HS-5 (cell line): ENCODE data around the gene ECHDC1.
A peak's percentile ranks its signal among the peaks of the same experiment; 100 is the strongest.
"Not testable (repeated sequence)": the region's sequence is repeated elsewhere in the genome, so short reads cannot be mapped to it uniquely, and the experiment has no call there.

Experiments
- DNase-seq: peaks from one replicate; pipeline ENCODE4 v3.0.0-alpha.2; 2012; ENCODE audit warnings: low read depth

Gene ECHDC1

DNA sequence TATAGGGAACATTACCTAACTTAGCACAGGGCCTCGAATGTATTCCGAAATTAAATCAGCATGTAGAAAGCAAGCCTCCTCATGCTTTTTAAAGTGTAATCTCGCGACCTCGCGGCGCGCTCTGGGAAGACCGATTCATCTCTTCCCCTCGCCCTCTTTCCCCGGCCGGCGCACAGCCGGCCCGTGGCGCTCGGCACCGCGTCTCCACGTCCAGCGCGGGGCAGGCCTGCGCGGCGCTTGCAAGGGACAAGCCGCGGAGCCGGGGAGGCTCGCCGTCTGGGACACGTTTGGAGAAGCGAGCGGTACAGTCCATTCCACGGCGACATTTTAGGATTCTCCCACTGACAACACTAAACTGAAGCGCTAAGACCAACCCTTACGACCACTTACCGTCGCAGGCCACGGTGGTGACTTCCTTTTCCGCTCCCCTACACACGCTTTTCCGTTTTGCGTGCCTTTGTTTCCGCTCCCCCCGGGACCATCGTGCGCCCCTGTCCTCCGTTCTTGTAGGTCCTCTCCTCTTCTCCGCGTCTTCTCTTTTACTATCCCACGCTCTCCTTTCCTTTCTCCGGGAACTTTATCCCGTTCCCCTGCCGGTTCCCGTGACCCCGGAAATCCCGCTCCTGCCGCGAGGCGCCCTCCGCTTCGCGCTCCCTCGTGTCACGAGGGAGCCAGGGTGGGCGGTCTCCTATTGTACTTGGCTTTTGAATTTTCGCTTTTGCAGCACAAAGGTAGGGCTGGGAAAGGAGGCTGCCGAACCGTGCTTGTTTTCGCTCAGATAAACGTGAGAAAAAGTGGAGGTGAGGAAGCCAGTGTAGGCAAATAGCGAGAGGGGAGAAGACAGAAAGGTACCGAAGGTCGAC lies at the start of gene ECHDC1:
TSS of gene ECHDC1 (minus strand) at position 664 of the 863 bp plus-strand sequence. CDS start 12,581 bp downstream, outside the sequence.
- peak; percentile 57 for DNase-seq

GRCh38 chr6:127392301-127392700 lies 48.9 kb upstream of the ECHDC1 start:
- no peak for DNase-seq

DNA sequence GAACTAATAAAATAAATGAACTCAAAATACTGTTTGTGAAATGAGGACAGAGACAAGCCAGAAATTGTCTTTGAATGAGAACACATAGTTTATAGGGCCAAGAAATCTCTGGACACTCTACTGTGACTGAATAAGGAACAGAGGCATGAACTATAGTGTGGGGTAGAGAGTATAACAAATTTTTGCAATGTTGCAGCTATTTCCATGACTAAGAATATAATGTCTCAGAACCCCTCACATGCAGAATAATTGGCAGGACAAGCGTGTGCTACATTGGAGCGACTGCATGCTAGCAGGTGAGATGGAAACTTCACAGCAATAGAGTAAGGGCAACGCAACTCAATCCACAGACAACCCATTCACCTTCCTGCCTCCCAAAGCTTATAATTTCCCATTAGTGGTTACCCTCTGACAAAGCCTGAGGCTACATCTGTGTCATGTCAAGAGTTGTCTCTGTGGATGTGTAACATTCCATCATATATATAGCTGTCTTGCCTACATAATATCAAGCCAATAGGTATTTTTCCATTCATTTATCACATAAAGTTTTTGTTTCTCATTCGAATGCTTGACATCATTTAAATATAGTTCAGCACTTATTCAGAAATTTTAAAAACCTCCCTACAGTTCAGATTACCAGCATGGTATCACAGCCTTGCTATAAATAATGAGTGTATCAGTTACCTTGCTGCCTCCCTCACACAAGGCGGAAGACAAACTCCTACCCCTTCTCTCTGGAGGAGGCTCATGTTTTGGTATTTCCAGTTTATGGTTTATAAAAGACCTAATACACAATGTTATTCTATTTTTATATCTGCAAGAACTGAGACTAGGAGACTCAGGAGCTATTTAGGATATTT lies 47.9 kb upstream of the ECHDC1 start:
- no peak for DNase-seq

DNA sequence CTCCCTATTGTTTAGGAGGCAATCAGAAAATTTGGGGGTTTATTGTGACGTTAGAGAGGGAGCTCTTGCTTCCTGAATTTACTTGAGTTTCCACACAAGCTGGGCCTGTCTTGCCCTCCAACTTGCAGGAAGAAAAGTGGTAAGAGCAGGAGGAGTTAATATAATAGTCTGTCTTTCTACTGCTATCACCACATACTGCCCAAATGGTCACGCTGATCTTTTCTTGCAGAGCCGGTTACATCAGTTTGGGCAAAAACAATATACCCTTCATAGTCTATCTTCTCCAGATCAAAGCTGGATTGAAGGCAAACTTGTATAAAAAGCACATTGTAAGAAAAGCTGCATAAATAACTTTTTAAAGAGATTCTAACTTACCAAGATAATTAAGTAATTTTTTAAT lies 46.3 kb upstream of the ECHDC1 start:
- DNase-seq = no peak

GRCh38 chr6:127385668-127386430 lies 42.4 kb upstream of the ECHDC1 start:
- no peak for DNase-seq

GRCh38 chr6:127384848-127385247 lies 41.4 kb upstream of the ECHDC1 start:
- not testable (repeated sequence) for DNase-seq

DNA sequence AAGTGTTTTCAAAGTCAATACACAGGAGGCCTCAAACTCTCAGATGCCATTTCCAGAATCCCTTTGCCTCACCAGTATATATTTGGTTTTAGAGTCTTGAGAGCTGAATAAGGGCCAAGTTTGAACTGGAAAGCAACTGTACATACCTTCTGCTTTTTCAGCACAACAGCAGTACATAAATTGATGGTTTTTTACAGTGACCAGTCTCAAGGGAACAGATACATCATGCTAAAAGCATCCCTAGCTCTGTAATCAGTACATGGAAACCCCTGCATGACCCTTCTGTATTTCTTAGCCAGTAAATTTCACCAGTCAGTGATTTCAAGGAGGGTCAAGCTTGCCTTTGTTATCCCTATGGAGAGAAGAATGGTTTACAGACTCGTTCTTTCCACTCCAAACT lies 40.6 kb upstream of the ECHDC1 start:
- no peak for DNase-seq

GRCh38 chr6:127382413-127382812 lies 39.0 kb upstream of the ECHDC1 start:
- DNase-seq = no peak

DNA sequence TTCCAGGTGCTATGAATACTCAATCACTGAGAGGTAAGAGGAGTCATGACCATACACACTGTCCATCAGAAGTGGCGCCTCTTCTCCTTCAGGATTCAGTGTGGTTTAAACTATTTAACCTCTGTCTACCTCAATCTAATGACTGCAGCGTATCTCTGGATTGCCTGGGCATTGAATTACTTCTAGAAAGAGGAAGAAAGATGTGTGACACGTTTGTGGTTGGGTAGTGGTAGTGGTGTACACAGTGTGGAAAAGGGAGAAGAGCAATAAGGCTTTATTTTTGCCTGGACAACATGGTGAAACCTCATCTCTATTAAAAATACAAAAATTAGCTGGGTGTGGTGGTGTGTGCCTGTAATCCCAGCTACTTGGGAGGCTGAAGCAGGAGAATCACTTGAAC lies 38.0 kb upstream of the ECHDC1 start:
- DNase-seq = no peak

DNA sequence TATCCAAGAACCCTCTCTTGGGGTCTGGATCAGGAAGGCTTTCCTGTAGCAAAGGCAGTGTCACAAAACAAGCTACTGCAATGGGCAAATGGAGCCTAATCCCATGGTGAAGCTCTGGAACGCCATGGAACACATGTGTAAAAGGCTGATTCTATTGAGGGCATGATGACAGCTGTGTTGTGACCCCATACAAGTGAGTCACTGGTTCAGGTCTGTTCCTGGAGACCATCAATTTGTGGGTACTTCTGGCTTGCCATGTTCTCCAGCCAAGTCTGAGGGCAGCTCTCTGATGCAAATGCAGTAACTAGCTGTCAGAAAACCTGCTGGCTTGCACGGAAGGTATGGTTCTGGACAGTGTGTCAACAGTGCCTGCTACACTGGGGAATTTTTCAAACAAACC lies 33.3 kb upstream of the ECHDC1 start:
- DNase-seq = no peak

- no peak for DNase-seq
These were observed 23.6 kb upstream of the ECHDC1 start for GRCh38 chr6:127367023-127367375.

DNA sequence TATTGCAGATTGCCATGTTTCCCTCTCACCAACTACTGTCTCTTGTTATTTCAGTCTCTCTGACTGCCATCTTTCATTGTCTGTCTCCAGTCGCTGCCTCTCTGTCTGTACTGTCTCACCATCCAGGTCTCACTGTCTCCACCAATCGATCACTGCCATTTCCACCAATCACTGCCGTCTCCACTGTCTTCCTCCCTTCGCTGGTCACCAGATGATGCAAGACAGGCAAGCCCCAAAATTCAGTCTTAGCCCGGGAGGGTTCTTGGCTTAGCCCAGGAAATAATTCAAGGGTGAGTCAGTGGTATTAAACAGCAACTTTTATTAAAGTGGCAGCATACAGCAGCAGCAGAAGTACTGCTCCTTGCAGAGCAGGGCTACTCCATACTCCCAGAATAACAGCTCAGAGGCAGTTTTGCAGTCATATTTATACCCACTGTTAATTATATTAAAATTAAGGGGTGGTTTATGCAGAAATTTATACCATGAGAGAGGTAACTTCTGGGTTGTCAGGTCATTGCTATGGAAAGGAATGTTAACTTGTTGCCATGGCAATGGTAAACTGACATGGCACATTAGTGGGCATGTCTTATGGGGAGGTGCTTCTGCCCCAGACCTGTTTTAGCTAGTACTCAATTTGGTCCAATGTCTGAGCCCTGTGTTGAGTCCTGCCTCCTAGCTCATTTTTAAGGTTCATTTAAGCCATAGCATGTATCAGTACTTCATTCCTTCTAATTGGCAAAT lies 23.0 kb upstream of the ECHDC1 start:
- DNase-seq = peak; percentile 92

- no peak for DNase-seq
These were observed 22.5 kb upstream of the ECHDC1 start for GRCh38 chr6:127365874-127366273.

- DNase-seq = no peak
These were observed 9.1 kb upstream of the ECHDC1 start for GRCh38 chr6:127352524-127352923.

GRCh38 chr6:127349980-127350379 lies 6.6 kb upstream of the ECHDC1 start:
- DNase-seq = no peak

DNA sequence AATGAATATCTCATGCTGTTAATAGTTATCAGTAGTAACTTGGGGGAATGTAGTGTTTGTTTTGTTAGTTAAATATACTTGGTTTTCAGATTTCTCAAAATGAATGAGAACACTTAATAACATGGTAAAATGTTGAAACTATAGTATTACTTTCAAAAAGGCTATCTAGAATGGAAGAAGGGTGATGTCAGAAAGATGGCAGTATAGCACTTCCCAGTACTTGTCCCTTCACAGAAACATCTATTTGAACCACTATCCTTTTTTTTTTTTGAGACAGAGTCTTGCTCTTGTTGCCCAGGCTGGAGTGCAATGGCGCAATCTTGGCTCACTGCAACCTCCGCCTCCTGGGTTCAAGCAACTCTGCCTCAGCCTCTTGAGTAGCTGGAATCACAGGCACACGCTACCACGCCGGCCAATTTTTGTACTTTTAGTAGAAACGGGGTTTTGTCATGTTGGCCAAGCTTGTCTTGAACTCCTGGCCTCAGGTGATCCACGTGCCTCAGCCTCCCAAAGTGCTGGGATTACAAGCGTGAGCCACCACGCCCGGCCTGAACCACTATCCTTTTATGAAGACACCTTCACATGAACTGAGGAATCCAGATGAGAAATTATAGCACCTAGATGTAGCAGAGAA lies 4.7 kb upstream of the ECHDC1 start:
- DNase-seq = no peak

- no peak for DNase-seq
These were observed 3.8 kb upstream of the ECHDC1 start for GRCh38 chr6:127347178-127347577.

GRCh38 chr6:127345521-127345920 lies 2.1 kb upstream of the ECHDC1 start:
- no peak for DNase-seq

DNA sequence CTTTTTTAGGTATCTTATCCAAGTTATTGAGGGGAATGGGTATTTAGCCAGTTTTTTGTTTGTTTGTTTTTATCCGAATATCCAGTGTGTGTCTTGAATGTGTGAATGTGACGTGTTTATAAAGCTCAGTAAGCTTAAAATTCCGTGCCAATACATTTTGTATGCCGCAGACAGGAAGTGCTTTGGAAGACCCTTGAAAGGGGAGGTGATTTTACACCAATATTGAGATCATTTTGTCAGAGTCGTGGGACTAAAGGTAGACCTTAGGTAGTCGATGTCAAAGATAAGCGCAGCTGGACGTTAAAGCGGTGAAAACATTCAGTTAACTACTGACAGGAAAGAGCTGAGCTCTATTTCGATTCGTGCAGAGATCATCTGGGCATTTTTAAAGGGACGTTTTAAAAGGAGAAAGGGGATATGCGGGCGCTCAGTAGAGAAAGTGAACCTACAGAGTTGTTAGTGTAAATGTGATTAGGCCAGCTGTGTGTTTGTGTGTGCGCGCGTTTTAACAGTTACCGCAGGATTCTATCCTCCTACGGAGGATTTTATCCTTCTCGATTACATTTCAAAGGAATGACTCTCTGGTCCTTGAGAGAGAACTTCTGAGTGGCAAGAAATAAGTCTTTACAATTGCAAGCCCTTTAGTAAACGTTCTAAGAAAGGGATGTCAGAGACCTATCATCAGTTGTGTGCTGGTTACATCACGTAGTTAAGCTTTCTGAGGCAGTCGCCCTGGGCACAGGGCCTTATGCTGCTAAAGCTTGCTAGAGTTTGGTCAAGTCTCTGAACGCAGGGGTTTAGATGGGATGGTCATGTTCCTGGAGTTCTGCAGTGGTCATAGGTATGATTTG lies 625 bp upstream of the ECHDC1 start:
- DNase-seq = no peak

GRCh38 chr6:127342296-127342945 lies 988 bp downstream of the ECHDC1 start:
- DNase-seq = no peak
